HEK293T (cell line): ENCODE data around the gene PCMTD2.
"Not testable (repeated sequence)": the region's sequence is repeated elsewhere in the genome, so short reads cannot be mapped to it uniquely, and the experiment has no call there.

Experiments used
- CTCF ChIA-PET: fragments of 350-600 bp; formaldehyde crosslinking; extraction: SDS; loops from one replicate; lab custom pipeline; 2021; ENCODE audit warnings: antibody characterized with exemption, inconsistent platforms; lab: Yijun Ruan, JAX
- POLR2A ChIA-PET: fragments of 350-600 bp; formaldehyde crosslinking; extraction: SDS; loops from one replicate; lab custom pipeline; 2020; ENCODE audit warnings: antibody characterized with exemption, inconsistent platforms; lab: Yijun Ruan, JAX
- DNase-seq: peaks from one replicate; pipeline ENCODE4 v3.0.0; 2012; ENCODE audit warnings: mixed read lengths; ENCODE audit errors: extremely low spot score
- ARNT ChIP-seq: fragments of 450-650 bp; IDR thresholded peaks from 2 replicates; pipeline ENCODE4 v1.6.1; 2017; ENCODE audit warnings: mild to moderate bottlenecking
- BHLHE40 ChIP-seq: fragments of 450-650 bp; IDR thresholded peaks from 2 replicates; pipeline ENCODE4 v1.6.1; 2016; ENCODE audit warnings: mild to moderate bottlenecking, moderate library complexity, borderline replicate concordance
- ELF4 ChIP-seq: fragments of 450-650 bp; IDR thresholded peaks from 2 replicates; pipeline ENCODE4 v1.6.1; 2017; ENCODE audit warnings: antibody characterized with exemption
- FOXA1 ChIP-seq: fragments of 450-650 bp; IDR thresholded peaks from 2 replicates; pipeline ENCODE4 v1.6.1; 2016; ENCODE audit warnings: mild to moderate bottlenecking
- FOXK2 ChIP-seq: fragments of 450-650 bp; IDR thresholded peaks from 2 replicates; pipeline ENCODE4 v1.6.1; 2016; ENCODE audit warnings: mild to moderate bottlenecking
- FOXM1 ChIP-seq: fragments of 450-650 bp; IDR thresholded peaks from 2 replicates; pipeline ENCODE4 v1.6.1; 2017; ENCODE audit warnings: mild to moderate bottlenecking, borderline replicate concordance
- HDGF ChIP-seq: fragments of 450-650 bp; IDR thresholded peaks from 2 replicates; pipeline ENCODE4 v1.6.1; 2017; ENCODE audit warnings: antibody characterized with exemption, borderline replicate concordance
- LEF1 ChIP-seq: fragments of 450-650 bp; IDR thresholded peaks from 2 replicates; pipeline ENCODE4 v1.6.1; 2017; ENCODE audit warnings: mild to moderate bottlenecking, borderline replicate concordance
- SP1 ChIP-seq: fragments of 450-650 bp; IDR thresholded peaks from 2 replicates; pipeline ENCODE4 v1.6.1; 2017
- SUZ12 ChIP-seq: fragments of 450-650 bp; IDR thresholded peaks from 2 replicates; pipeline ENCODE4 v1.6.1; 2016; ENCODE audit warnings: mild to moderate bottlenecking
- TARDBP ChIP-seq: fragments of 450-650 bp; IDR thresholded peaks from 2 replicates; pipeline ENCODE4 v1.6.1; 2016
- ZNF384 ChIP-seq: fragments of 450-650 bp; IDR thresholded peaks from 2 replicates; pipeline ENCODE4 v1.6.1; 2016
- TF ChIP-seq, protein P1 (sequence below): fragments of 450-650 bp; IDR thresholded peaks from 2 replicates; pipeline ENCODE4 v1.6.1; 2016

The PCMTD2 gene

DNA sequence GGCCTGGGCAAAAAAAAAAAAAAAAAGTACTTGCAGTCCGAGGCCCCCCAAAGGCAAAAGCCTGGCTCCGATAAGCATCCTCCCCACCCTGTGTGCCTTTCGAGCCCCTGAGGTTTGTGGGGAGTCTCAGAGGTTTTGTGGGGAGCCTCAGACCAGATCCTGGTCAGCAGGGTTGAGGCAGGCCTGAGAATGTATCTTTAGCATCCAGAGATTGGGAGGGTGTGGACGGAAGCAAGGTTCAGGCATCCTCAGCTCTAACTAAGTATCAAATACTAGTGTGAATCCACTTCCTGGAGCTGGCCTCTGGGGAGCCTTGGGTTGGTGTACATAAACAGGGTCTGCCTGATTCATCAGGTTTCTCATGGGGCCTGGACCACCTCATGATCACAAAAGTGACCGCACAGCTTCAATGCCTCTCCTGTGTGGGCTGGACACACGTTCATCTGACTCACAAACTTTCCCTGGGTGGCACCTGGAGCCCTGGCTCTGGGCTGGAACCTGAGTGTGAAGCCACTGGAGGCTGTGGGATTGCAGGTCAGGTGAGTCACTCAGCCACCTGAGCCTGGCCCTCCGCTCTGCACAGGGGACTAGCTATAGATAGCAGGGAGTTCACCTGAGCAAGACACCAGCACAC is 24.4 kb downstream of the PCMTD2 start:
- TF ChIP-seq LEF1 (no peak), ZNF384 (no peak), FOXM1 (no peak), ARNT (no peak), BHLHE40 (no peak), ELF4 (no peak), TARDBP (no peak), SUZ12 (no peak), FOXK2 (no peak), SP1 (no peak), HDGF (no peak), FOXA1 (no peak)
- TF ChIP-seq, protein P1, sequence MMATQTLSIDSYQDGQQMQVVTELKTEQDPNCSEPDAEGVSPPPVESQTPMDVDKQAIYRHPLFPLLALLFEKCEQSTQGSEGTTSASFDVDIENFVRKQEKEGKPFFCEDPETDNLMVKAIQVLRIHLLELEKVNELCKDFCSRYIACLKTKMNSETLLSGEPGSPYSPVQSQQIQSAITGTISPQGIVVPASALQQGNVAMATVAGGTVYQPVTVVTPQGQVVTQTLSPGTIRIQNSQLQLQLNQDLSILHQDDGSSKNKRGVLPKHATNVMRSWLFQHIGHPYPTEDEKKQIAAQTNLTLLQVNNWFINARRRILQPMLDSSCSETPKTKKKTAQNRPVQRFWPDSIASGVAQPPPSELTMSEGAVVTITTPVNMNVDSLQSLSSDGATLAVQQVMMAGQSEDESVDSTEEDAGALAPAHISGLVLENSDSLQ = no peak
- ChIA-PET POLR2A (no interaction called here), CTCF (no interaction called here)
- DNase-seq = no peak

DNA sequence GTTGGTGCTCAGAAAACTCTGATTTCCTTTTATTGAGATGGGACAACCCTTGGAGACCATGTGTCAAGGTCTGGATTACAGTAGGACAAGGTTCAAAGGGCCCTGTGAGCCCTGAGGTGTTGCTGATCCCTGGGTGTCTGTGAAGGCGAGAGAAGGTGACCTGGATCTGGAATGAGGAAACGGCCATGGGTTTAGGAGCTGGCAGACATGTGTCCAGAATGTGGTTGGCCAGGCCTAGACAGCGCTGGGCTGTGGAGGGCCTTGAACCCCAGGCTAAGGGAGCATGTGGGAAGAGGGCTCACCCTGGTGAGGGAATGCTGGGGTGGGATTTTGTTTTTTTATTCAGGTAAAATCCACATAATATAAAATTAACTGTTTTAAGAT is 24.9 kb downstream of the PCMTD2 start:
- TF ChIP-seq SP1 (no peak), HDGF (no peak)
- POLR2A ChIA-PET = no interaction called here
- CTCF ChIA-PET = no interaction called here
- no peak for DNase-seq

DNA sequence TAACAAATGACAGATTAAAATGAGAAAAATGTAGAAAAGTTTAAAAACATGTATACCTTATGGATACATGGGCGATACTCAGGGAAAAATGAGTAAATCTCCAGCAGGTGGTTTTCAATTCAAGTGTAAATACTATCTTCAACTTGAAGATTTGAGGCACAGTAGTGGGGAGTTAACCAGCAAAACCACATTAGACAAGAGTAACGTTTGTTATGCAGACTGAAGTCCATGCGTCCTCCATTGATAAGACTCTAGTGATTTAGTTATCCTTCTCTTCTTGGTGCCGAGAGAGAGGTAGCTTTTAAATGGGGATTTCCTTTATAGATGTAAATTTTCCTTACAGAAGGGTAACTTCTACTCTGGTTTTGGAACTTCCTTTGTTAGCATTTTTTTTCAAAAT is 28.1 kb downstream of the PCMTD2 start:
- CTCF ChIA-PET = no interaction called here
- TF ChIP-seq FOXM1 (no peak), TARDBP (no peak), ARNT (no peak)
- DNase-seq = no peak
- POLR2A ChIA-PET = no interaction called here

DNA sequence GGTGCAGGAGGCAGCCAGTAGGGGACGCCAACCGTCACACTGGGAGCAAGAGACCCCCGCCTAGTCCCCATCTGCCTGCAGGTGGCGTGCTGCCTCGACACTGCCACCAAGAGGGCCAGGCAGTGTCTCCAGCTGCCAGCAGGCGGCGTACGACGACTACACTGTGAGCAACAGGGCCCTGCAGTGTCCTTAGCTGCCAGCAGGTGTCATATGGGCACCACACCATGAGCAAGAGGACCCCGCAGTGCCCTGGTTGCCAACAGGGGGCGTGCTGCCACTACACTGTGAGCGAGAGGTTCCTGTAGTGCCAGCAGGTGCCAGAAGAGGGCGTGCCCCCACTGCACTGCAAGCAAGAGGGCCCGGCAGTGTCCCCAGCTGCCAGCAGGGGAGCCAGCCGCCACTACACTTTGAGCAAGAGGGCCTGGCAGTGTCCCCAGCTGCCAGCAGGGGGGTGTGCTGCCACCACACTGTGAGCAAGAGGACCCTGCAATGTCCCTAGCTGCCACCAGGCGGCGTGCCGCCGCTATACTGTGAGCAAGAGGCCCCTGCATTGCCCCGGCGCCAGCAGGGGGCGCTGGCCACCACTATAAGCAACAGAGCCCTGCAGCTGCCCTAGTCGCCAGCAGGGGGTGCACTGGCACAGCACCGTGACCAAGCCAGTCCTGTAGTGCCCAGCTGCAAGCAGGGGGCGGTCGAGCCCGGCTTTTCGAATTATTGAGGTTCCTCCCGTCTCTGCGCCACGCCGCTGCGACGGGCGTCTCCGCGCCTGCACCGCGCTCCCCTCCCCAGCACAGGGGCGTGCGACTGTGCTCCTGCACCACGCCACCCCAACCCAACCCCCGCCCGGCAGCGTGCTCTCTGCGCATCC is 30.3 kb downstream of the PCMTD2 start:
- CTCF ChIA-PET, POLR2A ChIA-PET: not testable (repeated sequence)

GRCh38 chr20:64286447-64287263 is 31.1 kb downstream of the PCMTD2 start:
- DNase-seq, CTCF ChIA-PET: not testable (repeated sequence)

More for the DNA sequence above, 30.3 kb downstream of the PCMTD2 start:
- DNase-seq = peak; percentile 22

GRCh38 chr20:64287264-64287590 is 31.7 kb downstream of the PCMTD2 start:
- CTCF ChIA-PET, DNase-seq, POLR2A ChIA-PET: not testable (repeated sequence)

More at GRCh38 chr20:64286447-64287263, 31.1 kb downstream of the PCMTD2 start:
- POLR2A ChIA-PET = not testable (repeated sequence)

DNA sequence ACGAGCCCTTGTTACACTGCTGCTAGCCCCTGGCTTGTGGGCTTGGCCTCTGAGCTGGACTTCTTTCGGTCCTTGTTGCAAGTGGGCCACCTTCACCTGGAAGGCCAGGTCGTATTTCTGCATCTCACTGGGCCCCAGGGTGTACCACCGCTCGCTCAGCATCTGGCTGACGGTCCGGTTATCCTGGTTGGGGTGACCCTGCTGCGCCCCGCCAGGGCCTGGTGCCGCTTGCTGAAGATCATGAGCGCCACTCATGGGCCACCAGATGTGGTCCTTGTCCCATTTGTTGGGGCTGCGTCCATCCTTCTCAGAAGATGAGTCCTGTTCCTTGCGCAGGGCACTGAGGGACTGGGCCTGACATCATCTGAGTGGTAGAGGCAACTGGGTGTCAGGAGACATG is 36.6 kb downstream of the PCMTD2 start:
- CTCF ChIA-PET, POLR2A ChIA-PET, DNase-seq: not testable (repeated sequence)

- DNase-seq, CTCF ChIA-PET, POLR2A ChIA-PET: not testable (repeated sequence)
Measured at GRCh38 chr20:64303086-64303485, 47.5 kb downstream of the PCMTD2 start.

- POLR2A ChIA-PET, CTCF ChIA-PET, DNase-seq: not testable (repeated sequence)
Measured at GRCh38 chr20:64313761-64314160, 58.2 kb downstream of the PCMTD2 start.

DNA sequence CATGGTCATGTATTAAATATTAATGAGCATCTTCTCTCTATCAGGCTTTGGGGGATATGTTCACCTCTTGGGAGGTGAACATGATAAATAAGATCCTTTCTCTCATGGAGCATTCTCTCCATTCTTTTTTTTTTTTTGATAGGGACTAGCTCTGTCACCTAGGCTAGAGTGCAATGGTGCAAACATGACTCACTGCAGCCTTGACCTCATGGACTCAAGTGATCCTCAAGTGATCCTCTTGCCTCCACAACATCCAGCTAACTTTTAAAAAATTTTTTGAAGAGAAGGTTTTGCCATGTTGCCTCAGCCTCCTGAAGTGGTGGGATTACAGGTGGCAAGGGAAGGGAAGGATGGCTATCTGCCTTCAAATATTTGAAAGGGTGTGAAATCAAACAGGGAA is 59.8 kb downstream of the PCMTD2 start:
- POLR2A ChIA-PET, DNase-seq, CTCF ChIA-PET: not testable (repeated sequence)

GRCh38 chr20:64315884-64316283 is 60.3 kb downstream of the PCMTD2 start:
- DNase-seq, POLR2A ChIA-PET, CTCF ChIA-PET: not testable (repeated sequence)

GRCh38 chr20:64316415-64317083 is 61.0 kb downstream of the PCMTD2 start:
- POLR2A ChIA-PET, CTCF ChIA-PET: not testable (repeated sequence)
- DNase-seq = peak; percentile 10

GRCh38 chr20:64317331-64317730 is 61.8 kb downstream of the PCMTD2 start:
- POLR2A ChIA-PET, CTCF ChIA-PET, DNase-seq: not testable (repeated sequence)

DNA sequence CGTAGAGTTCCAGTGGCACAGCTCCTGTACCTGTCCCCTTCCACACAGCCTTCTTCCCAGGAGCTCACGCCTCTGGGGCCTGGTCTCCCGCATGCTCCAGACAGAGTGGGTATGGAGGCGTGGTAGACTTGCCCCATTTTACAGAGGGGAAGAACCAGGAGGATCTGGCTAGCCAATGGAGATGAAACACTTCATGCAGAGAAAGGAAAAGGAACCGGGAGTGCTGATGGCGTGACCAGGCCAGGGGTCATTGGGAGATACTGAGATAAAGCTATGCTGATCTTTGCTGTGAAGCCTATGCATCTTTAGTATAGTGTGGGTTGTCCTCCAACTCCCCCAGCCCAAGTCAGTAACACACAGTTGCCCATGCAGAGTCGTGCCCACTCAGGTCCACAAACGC is 62.5 kb downstream of the PCMTD2 start:
- CTCF ChIA-PET = not testable (repeated sequence)

More for the DNA sequence above, 62.5 kb downstream of the PCMTD2 start:
- POLR2A ChIA-PET, DNase-seq: not testable (repeated sequence)
